Measurements from ENCODE around the gene GAS7. TPM values are rescaled to one million over a fixed set of nuclear protein-coding genes. Genes with fewer than 3 reads are reported as not detected.
"Not testable (repeated sequence)": the region's sequence is repeated elsewhere in the genome, so short reads cannot be mapped to it uniquely, and the experiment has no call there.

GAS7 gene
- total RNA-seq, 3 donors from 2014 or later = 0.30 to 1.6 (median 0.82) TPM

DNA sequence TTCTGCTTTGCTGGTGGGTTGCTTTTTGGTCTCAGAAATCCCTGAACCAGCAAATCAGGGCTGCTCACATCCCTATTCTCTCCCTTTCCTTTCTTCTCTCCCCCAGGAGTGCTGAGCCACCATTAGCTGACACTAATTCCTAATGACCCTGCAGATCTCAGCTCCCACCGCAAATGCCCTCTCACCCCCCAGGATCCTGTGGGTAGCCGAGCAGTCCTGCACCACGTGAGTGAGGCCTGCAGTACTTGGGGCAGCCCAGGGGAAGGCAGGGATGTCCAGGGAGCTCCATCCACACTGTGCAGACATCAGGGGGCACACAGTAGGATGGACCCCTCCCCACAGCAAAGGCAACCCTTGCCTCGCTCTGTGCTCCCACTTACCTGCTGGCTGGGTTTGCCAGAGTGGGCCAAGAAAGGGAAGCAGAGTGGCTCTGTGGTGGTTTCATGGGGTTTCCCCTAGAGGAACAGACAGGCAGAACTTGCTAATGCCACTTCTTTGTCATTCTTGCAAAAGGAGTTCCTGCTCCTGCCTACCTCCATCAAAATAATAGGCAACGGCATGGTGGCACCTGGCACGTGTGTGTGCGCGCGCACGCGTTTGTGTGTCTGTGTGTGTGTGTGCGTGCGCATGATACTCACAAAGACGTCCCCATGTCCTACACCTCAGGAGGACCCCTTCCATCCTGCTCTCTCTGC is 135.6 kb downstream of the GAS7 start:
- Mint-ChIP-seq H3K36me3 (ENCODE audit: insufficient read depth) (no peaks in the 10 kb centered on the region), H3K9me3 (peaks cover 5% of the 10 kb centered on the region), H3K4me3 (no peak overlapping the region), H3K4me1 (ENCODE audit: low read depth) (peaks cover 19% of the 10 kb centered on the region), H3K27me3 (ENCODE audit: low read depth) (no peaks in the 10 kb centered on the region)
- ATAC-seq (peak in 1 of 2 donors; percentile 25), DNase-seq (no peak)

GRCh38 chr17:10061111-10061845 is 137.1 kb downstream of the GAS7 start:
- Mint-ChIP-seq H3K4me3 (no peak overlapping the region), H3K36me3 (ENCODE audit: insufficient read depth) (no peaks in the 10 kb centered on the region), H3K27me3 (ENCODE audit: low read depth) (no peaks in the 10 kb centered on the region), H3K9me3 (peaks cover 5% of the 10 kb centered on the region), H3K4me1 (ENCODE audit: low read depth) (peaks cover 19% of the 10 kb centered on the region)
- no peak for DNase-seq
- no peak for ATAC-seq

GRCh38 chr17:10060526-10060925 is 137.9 kb downstream of the GAS7 start:
- H3K36me3 Mint-ChIP-seq (ENCODE audit: insufficient read depth) = no peaks in the 10 kb centered on the region
- ATAC-seq = no peak
- no peak overlapping the region for H3K4me3 Mint-ChIP-seq
- H3K27me3 Mint-ChIP-seq (ENCODE audit: low read depth) = no peaks in the 10 kb centered on the region
- H3K9me3 Mint-ChIP-seq = peaks cover 3% of the 10 kb centered on the region
- no peak for DNase-seq
- peaks cover 19% of the 10 kb centered on the region for H3K4me1 Mint-ChIP-seq (ENCODE audit: low read depth)

GRCh38 chr17:10059684-10060211 is 138.7 kb downstream of the GAS7 start:
- H3K27me3 Mint-ChIP-seq (ENCODE audit: low read depth) = no peaks in the 10 kb centered on the region
- no peak overlapping the region for H3K4me3 Mint-ChIP-seq
- no peaks in the 10 kb centered on the region for H3K9me3 Mint-ChIP-seq
- no peaks in the 10 kb centered on the region for H3K36me3 Mint-ChIP-seq (ENCODE audit: insufficient read depth)
- DNase-seq = no peak
- H3K4me1 Mint-ChIP-seq (ENCODE audit: low read depth) = peaks cover 19% of the 10 kb centered on the region
- ATAC-seq = no peak

- ATAC-seq (no peak), DNase-seq (no peak)
- Mint-ChIP-seq H3K36me3 (ENCODE audit: insufficient read depth) (no peaks in the 10 kb centered on the region), H3K27me3 (ENCODE audit: low read depth) (no peaks in the 10 kb centered on the region), H3K4me3 (no peak overlapping the region), H3K9me3 (no peaks in the 10 kb centered on the region), H3K4me1 (ENCODE audit: low read depth) (peaks cover 17% of the 10 kb centered on the region)
Measured at GRCh38 chr17:10058921-10059683, 139.3 kb downstream of the GAS7 start.

DNA sequence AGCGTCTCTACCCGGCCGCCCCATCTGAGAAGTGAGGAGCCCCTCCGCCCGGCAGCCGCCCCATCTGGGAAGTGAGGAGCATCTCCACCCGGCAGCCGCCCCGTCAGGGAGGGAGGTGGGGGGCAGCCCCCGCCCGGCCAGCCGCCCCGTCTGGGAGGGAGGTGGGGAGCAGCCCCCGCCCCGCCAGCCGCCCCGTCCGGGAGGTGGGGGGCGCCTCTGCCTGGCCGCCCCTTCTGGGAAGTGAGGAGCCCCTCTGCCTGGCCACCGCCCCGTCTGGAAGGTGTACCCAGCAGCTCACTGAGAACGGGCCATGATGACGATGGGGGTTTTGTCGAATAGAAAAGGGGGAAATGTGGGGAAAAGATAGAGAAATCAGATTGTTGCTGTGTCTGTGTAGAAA is 140.9 kb downstream of the GAS7 start:
- not testable (repeated sequence) for H3K27me3 Mint-ChIP-seq (ENCODE audit: low read depth); H3K36me3 Mint-ChIP-seq (ENCODE audit: insufficient read depth); DNase-seq; H3K4me1 Mint-ChIP-seq (ENCODE audit: low read depth); ATAC-seq; H3K4me3 Mint-ChIP-seq; H3K9me3 Mint-ChIP-seq

- H3K9me3 Mint-ChIP-seq = no peaks in the 10 kb centered on the region
- ATAC-seq = no peak
- DNase-seq = no peak
- H3K36me3 Mint-ChIP-seq (ENCODE audit: insufficient read depth) = no peaks in the 10 kb centered on the region
- no peaks in the 10 kb centered on the region for H3K27me3 Mint-ChIP-seq (ENCODE audit: low read depth)
- H3K4me1 Mint-ChIP-seq (ENCODE audit: low read depth) = peaks cover 16% of the 10 kb centered on the region
- no peak overlapping the region for H3K4me3 Mint-ChIP-seq
Measured at GRCh38 chr17:10055262-10055975, 143.0 kb downstream of the GAS7 start.

- no peak for ATAC-seq
- H3K4me1 Mint-ChIP-seq (ENCODE audit: low read depth) = peaks cover 18% of the 10 kb centered on the region
- no peaks in the 10 kb centered on the region for H3K36me3 Mint-ChIP-seq (ENCODE audit: insufficient read depth)
- no peak for DNase-seq
- H3K9me3 Mint-ChIP-seq = no peaks in the 10 kb centered on the region
- no peaks in the 10 kb centered on the region for H3K27me3 Mint-ChIP-seq (ENCODE audit: low read depth)
- no peak overlapping the region for H3K4me3 Mint-ChIP-seq
Measured at GRCh38 chr17:10053782-10054540, 144.4 kb downstream of the GAS7 start.

DNA sequence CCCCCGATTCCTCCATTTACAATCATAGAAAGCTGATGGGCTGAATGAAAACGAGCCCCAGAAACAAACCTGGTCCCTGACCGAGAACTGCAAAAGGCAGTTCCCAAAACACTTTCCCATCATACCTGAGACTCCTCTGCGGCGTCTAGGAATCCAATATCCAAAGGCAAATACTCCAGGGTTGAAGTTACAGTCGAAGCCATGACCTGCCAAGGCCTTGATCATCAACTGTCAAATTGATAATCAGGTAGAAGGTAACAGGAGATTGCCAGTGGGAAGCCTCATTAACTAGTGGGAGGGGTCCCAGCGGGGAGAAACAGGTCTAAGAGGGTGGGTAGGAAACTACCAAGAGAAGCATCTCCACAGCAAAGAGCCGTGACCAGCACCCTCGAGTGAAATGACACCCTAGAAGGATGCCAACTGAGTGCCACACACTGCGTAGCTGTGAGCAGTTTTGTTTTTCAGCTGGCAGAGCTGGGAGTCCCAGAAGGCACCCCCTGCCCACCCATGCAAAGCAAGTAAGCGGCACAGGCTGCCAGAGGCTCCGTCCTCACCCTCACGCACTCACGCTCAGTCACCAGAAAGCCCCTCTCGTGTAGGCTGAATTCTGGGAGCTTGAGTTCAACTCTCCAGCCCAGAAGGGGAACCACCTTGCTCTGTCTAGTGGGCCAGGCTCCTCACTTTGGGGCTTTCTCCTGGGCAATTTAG is 146.1 kb downstream of the GAS7 start:
- ATAC-seq = no peak
- Mint-ChIP-seq H3K4me1 (ENCODE audit: low read depth) (peaks cover 22% of the 10 kb centered on the region), H3K9me3 (no peaks in the 10 kb centered on the region), H3K27me3 (ENCODE audit: low read depth) (no peaks in the 10 kb centered on the region), H3K4me3 (no peak overlapping the region), H3K36me3 (ENCODE audit: insufficient read depth) (no peaks in the 10 kb centered on the region)
- no peak for DNase-seq

DNA sequence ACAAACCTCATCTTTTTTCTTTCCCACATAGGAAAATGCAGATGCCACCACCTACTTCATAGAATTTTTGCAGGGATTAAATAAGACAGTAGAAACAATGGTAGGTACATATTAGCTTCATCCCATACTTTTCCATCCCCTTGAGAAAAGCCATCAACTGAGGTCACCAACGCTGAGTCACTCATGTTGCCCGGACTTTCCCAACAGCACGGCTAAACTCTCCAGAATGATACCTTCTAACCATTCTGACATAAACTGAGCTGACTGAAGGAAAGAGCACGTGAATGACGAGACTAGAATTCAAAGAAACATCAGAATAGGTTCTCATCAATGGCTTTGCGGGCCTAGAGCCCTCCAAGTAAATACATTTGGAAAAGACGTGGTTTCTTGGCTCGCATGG is 147.3 kb downstream of the GAS7 start:
- no peaks in the 10 kb centered on the region for H3K27me3 Mint-ChIP-seq (ENCODE audit: low read depth)
- H3K4me3 Mint-ChIP-seq = no peak overlapping the region
- no peak for ATAC-seq
- DNase-seq = no peak
- no peaks in the 10 kb centered on the region for H3K36me3 Mint-ChIP-seq (ENCODE audit: insufficient read depth)
- peaks cover 28% of the 10 kb centered on the region for H3K4me1 Mint-ChIP-seq (ENCODE audit: low read depth)
- no peaks in the 10 kb centered on the region for H3K9me3 Mint-ChIP-seq

- H3K27me3 Mint-ChIP-seq (ENCODE audit: low read depth) = no peaks in the 10 kb centered on the region
- H3K4me1 Mint-ChIP-seq (ENCODE audit: low read depth) = peaks cover 29% of the 10 kb centered on the region
- H3K36me3 Mint-ChIP-seq (ENCODE audit: insufficient read depth) = no peaks in the 10 kb centered on the region
- no peaks in the 10 kb centered on the region for H3K9me3 Mint-ChIP-seq
- ATAC-seq = no peak
- H3K4me3 Mint-ChIP-seq = no peak overlapping the region
- DNase-seq = no peak
Measured at GRCh38 chr17:10050597-10051101, 147.8 kb downstream of the GAS7 start.

DNA sequence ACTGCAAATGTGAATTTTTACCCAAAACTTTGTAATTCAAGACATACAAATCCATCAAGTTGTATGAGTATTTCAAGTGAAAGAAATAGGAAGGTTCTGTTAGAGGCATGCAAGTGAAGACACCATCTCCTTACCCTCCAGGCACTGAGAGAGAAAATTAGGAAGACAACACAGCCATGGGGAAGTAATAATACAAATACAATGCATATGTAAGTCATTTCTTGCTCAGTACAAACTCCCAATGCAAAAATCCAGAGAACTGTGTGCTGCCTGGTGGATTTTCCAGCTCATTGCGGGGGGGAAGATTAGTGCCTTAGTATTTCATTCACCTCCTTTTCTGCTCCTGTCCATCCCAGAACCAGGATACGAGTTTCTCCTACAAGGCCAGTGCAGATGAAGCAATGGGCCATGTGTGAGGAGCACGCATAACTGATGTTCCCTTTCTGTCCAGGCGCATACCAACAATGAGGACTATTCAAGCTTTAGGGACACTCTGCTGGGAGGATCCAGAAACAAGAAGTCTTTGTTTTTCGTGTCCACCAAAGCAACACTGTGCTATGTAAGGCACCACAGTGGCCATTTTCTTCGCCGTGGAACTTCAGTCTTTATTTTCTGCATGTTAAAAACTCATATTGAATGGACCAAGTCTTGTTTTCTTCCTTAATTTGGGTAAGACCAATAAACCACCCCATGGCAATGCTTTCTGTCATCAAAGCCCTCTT is 149.6 kb downstream of the GAS7 start:
- ATAC-seq (no peak), DNase-seq (no peak)
- no peak overlapping the region for H3K4me3 Mint-ChIP-seq
- no peaks in the 10 kb centered on the region for H3K27me3 Mint-ChIP-seq (ENCODE audit: low read depth)
- H3K4me1 Mint-ChIP-seq (ENCODE audit: low read depth) = peaks cover 29% of the 10 kb centered on the region
- no peaks in the 10 kb centered on the region for H3K36me3 Mint-ChIP-seq (ENCODE audit: insufficient read depth)
- H3K9me3 Mint-ChIP-seq = no peaks in the 10 kb centered on the region

Data from activated T-cell treated with anti-CD3 and anti-CD28 coated beads, Interleukin-2, amount 50 U/mL, for 4 hours (primary cell).